Activated CD8-positive, alpha-beta T cell treated with anti-CD3 and anti-CD28 coated beads for 36 hours (primary cell): ENCODE measurements around the gene PIK3C2B. TPM values are rescaled to one million over a fixed set of nuclear protein-coding genes. Genes with fewer than 3 reads are reported as not detected.

Source experiments
- ATAC-seq: fragments of 200-7000 bp; cut with Tn5 transposase; one replicate; pipeline ENCODE4 v1.10.0; 2021; ENCODE audit warnings: mild to moderate bottlenecking, moderate library complexity
- CTCF ChIA-PET: fragments of 350-600 bp; sonication (Branson Sonifier 250); formaldehyde crosslinking; loops from one replicate; lab custom pipeline; 2021; ENCODE audit warnings: antibody characterized with exemption; lab: Charles Lee
- POLR2A ChIA-PET: fragments of 350-600 bp; sonication (Branson Sonifier 250); formaldehyde crosslinking; loops from one replicate; lab custom pipeline; 2021; ENCODE audit warnings: antibody characterized with exemption; lab: Charles Lee
- DNase-seq: peaks from one replicate; pipeline ENCODE4 v3.0.0-alpha.2; 2020
- H3K27ac Mint-ChIP-seq: one replicate; pipeline ENCODE4 v1.8.0; 2021; ENCODE audit warnings: mild to moderate bottlenecking, mixed read lengths
- H3K27me3 Mint-ChIP-seq: one replicate; pipeline ENCODE4 v1.8.0; 2021; ENCODE audit warnings: mixed read lengths
- H3K36me3 Mint-ChIP-seq: one replicate; pipeline ENCODE4 v1.8.0; 2021; ENCODE audit warnings: low read depth, mixed read lengths
- H3K4me1 Mint-ChIP-seq: one replicate; pipeline ENCODE4 v1.8.0; 2021; ENCODE audit warnings: low read depth, mixed read lengths
- H3K4me3 Mint-ChIP-seq: one replicate; pipeline ENCODE4 v1.8.0; 2021; ENCODE audit warnings: mild to moderate bottlenecking, moderate library complexity, mixed read lengths
- H3K9me3 Mint-ChIP-seq: one replicate; pipeline ENCODE4 v1.8.0; 2021; ENCODE audit warnings: mixed read lengths
- CTCF ChIP-seq: fragments of 200-600 bp; IDR thresholded peaks from one replicate; pipeline ENCODE4 v1.8.0; 2022; ENCODE audit warnings: antibody characterized with exemption, mild to moderate bottlenecking
- intact Hi-C: fragments of 100-400 bp; cut with micrococcal nuclease; formaldehyde crosslinking; loops from one replicate; pipeline ENCODE4 v1.10.0; 2022
- total RNA-seq, 2 experiments: library from RNA; stranded (reverse); gene quantifications; one replicate each; pipeline ENCODE4 v1.2.3, GENCODE V29; 2021

Gene PIK3C2B
- total RNA-seq, 2 experiments from 2014 or later = 26.6 to 28.9 TPM

- Mint-ChIP-seq H3K9me3 (no peaks in the 10 kb centered on the region), H3K27ac (peak overlapping the region; percentile 99), H3K36me3 (peaks cover 5% of the 10 kb centered on the region), H3K4me1 (peaks cover 28% of the 10 kb centered on the region), H3K27me3 (peaks cover 3% of the 10 kb centered on the region), H3K4me3 (peak overlapping the region; percentile 89)
- TF ChIP-seq CTCF = no peak
- ATAC-seq (peak; percentile 10), DNase-seq (peak; percentile 52)
- intact Hi-C loops = no loop called here
- CTCF ChIA-PET = interaction anchor here (1.2 to 20.8 kb wide), 10 partner anchors 8 to 300 kb away, joined by 3 to 1122 read pairs (median 11); partner anchors contain the start of genes MDM4 and PIK3C2B
- POLR2A ChIA-PET = interaction anchor here (1.2 to 5.1 kb wide), 9 partner anchors 10 to 97 kb away, joined by 3 to 80 read pairs (median 7); partner anchors contain the start of genes MDM4 and PIK3C2B
Measured at GRCh38 chr1:204507317-204508105, 12.9 kb upstream of the PIK3C2B start.

- no peak for TF ChIP-seq CTCF
- peak overlapping the region; percentile 89 for H3K4me3 Mint-ChIP-seq
- peaks cover 5% of the 10 kb centered on the region for H3K36me3 Mint-ChIP-seq
- H3K27me3 Mint-ChIP-seq = peaks cover 3% of the 10 kb centered on the region
- intact Hi-C loops = no loop called here
- DNase-seq (peak; percentile 93), ATAC-seq (peak; percentile 75)
- peaks cover 26% of the 10 kb centered on the region for H3K4me1 Mint-ChIP-seq
- H3K9me3 Mint-ChIP-seq = no peaks in the 10 kb centered on the region
- ChIA-PET POLR2A (interaction anchor here (1.2 to 5.1 kb wide), 11 partner anchors 10 to 99 kb away, joined by 3 to 80 read pairs (median 7); partner anchors contain the start of genes MDM4 and PIK3C2B), CTCF (interaction anchor here (1.1 to 20.8 kb wide), 12 partner anchors 9 to 300 kb away, joined by 3 to 1122 read pairs (median 8); partner anchors contain the start of genes MDM4 and PIK3C2B)
- peak overlapping the region; percentile 99 for H3K27ac Mint-ChIP-seq
Measured at GRCh38 chr1:204506969-204507316, 12.3 kb upstream of the PIK3C2B start.

- Mint-ChIP-seq H3K36me3 (peaks cover 5% of the 10 kb centered on the region), H3K4me1 (peaks cover 26% of the 10 kb centered on the region), H3K27me3 (peaks cover 3% of the 10 kb centered on the region), H3K9me3 (no peaks in the 10 kb centered on the region), H3K4me3 (peak overlapping the region; percentile 89), H3K27ac (peak overlapping the region; percentile 99)
- TF ChIP-seq CTCF = no peak
- POLR2A ChIA-PET = interaction anchor here (1.2 to 5.1 kb wide), 13 partner anchors 11 to 99 kb away, joined by 3 to 80 read pairs (median 5); partner anchors contain the start of genes MDM4 and PIK3C2B
- intact Hi-C loops = no loop called here
- peak; percentile 87 for ATAC-seq
- DNase-seq = peak; percentile 87
- CTCF ChIA-PET = interaction anchor here (0.9 to 20.8 kb wide), 15 partner anchors 10 to 301 kb away, joined by 3 to 1122 read pairs (median 4); partner anchors contain the start of genes MDM4 and PIK3C2B
Measured at GRCh38 chr1:204506201-204506968, 11.8 kb upstream of the PIK3C2B start.

- H3K36me3 Mint-ChIP-seq = peaks cover 5% of the 10 kb centered on the region
Measured at GRCh38 chr1:204505674-204506200, 11.1 kb upstream of the PIK3C2B start.

More at GRCh38 chr1:204505674-204506200, 11.1 kb upstream of the PIK3C2B start:
- Mint-ChIP-seq H3K27ac (peak overlapping the region; percentile 99), H3K9me3 (no peaks in the 10 kb centered on the region), H3K4me3 (peak overlapping the region; percentile 89), H3K4me1 (peaks cover 21% of the 10 kb centered on the region), H3K27me3 (peaks cover 3% of the 10 kb centered on the region)
- no peak for ATAC-seq
- no peak for TF ChIP-seq CTCF
- POLR2A ChIA-PET = interaction anchor here (1.2 to 5.1 kb wide), 11 partner anchors 10 to 98 kb away, joined by 3 to 80 read pairs (median 7); partner anchors contain the start of genes MDM4 and PIK3C2B
- no peak for DNase-seq
- intact Hi-C loops = no loop called here
- CTCF ChIA-PET = interaction anchor here (0.9 to 20.8 kb wide), 14 partner anchors 11 to 301 kb away, joined by 3 to 1122 read pairs (median 4); partner anchors contain the start of genes MDM4 and PIK3C2B
